HG03432 (cell line): ENCODE results near the gene OTOG.

Source experiments
- ATAC-seq: cut with Tn5 transposase; IDR thresholded peaks from one replicate; pipeline ENCODE4 v1.9.1; 2021; ENCODE audit warnings: mild to moderate bottlenecking, moderate library complexity; ENCODE audit not compliant: unreplicated experiment

Gene OTOG

GRCh38 chr11:17645190-17645970 lies 98.3 kb downstream of the OTOG start:
- ATAC-seq: no peak

DNA sequence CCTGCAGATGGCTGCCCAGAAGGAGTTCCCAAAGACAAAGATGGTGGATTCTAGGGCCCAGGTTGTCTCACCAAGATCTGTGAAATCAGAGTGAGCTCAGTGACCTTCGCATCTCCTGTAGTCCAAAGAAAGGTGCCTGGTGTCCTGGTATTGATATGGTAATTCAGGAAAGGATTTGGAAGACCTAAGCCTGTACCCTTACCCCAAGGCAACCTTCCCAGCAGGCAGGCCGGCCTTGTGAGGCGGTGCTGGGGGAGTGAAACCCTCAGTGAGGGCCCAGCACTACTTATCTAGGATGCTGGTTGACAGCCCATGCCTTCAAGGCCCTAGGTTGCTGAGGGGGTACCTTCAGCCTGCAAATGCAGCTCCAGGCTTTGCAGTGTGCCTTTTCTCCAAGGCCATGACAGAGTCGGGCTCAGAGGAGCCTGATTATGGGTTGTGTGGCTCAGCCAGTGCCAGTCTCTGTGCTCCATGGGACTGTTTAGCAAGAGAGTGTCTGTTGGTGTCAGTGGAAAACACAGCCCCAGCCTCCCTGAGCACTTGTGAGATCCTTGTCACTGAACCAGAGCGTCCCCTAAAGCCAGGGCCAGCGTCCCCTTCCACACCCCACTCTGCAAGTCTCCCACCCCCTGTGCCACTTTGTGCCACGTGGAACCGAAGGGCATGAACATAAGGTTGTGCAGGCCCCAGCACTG lies 99.5 kb downstream of the OTOG start:
- ATAC-seq: no peak

DNA sequence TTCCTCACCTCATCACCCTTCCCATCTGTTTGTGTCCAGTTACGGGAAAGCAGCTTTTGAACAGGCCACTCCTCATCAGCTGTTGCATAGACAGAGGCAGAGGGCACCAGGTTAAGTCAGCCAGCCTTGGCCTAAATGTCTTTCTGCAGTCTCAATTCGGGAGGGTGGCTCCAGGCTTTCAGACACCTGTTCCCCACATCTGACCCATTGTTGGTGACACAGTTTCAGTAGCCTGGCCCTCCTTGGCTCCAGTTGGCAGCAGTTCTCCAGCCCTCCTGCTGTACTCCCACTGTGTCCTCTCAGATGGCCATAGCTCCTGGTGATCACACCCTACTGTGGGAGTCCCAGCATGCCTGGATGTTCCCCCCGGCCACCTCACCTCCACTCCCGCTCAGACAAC lies 101.5 kb downstream of the OTOG start:
- no peak for ATAC-seq

GRCh38 chr11:17649261-17649660 lies 102.2 kb downstream of the OTOG start:
- no peak for ATAC-seq

DNA sequence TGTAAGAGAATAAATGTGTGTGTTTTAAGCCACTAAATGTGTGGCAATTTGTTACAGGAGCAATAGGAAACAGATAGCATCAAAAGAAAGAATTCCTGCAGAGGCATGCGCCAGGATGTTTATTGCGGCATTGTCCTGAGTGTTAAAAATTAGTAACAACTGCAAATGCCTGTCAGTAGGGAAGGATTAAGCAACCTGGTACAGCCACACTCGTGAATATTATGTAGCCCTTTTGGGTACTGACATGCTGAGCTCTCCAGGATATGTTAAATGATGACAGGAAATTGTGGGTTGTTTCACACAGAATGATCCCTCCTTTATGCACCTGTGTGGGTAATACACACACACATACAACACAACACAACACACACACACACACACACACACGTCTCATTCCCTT lies 102.6 kb downstream of the OTOG start:
- no peak for ATAC-seq

DNA sequence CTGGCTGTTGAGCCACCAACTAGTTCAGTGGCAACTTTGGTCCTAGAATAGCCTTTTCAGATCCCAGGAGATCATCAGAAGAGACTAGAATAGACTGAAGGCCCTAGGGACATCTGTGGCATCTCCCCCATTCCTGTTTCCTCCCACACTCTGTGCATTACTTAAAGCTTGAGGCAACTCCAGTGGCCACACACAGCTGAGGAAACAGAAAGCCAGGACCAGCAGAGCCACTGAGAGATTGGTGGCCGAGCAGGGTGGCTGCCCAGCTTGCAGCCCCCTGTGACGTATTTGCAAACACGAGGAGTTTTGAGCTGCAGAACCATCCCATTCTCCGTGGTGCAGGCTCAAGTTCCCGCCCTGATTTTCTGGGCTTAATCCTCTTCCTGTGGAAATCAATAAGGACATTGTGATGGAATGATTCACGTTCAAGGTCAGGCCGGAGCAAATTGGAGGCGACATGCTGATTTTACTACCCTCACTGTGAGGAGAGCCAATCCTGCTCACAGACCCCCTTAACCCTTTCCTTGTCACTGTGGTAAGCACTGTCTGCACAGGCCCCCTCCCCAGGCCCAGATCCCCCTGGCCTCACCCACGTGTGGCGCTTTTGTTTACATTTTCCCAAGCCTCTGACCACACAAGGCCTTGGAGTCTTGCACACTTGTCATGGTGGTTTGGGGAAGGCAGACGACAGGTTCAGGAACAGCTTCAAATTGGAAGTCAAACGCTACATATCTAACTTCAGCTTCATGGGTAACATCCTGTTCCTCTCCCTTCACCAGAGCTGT lies 103.3 kb downstream of the OTOG start:
- ATAC-seq: no peak

GRCh38 chr11:17651061-17651460 lies 104.0 kb downstream of the OTOG start:
- ATAC-seq: no peak

DNA sequence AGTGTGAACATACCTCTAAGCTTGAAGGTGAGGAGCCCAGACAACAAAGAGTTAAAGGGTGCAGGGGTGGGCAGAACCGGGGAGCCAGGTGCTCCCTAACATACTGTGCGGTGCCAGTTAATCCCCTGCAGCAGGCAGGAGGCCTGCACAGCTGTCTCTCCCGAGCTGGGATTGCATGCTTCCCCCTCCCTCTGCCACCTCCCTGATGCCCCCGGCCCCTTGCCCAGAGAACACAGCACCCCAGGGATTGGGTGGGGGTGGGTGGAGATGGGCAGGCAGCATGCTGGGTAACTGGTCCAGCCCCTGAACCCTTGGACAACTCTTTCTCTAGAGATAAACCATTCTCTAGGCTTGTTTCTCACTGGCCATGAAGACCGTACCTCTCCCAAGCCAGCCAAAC lies 104.6 kb downstream of the OTOG start:
- no peak for ATAC-seq

DNA sequence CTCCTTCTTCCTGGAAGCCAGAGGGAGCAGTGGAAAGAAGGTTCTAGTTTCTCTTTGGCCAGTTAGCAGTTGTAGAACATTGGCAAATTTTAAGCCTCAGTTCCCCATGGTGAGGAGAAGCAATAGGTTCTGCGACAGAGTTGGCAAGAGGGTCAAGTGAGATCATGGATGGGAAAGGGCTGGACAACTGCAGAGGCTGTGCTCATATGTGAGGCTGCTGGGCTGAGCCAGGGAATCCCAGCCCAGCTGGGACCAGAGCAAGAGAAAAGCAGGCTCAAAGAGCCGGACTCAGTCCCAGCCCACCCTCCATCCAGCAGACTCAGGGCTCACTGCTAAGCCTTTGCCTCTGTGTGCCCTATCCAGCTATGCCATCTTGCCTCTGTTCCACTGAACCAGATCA lies 105.5 kb downstream of the OTOG start:
- ATAC-seq: no peak

- ATAC-seq: no peak
Observed at GRCh38 chr11:17653611-17654010, 106.6 kb downstream of the OTOG start.

- no peak for ATAC-seq
Observed at GRCh38 chr11:17655682-17656081, 108.6 kb downstream of the OTOG start.

GRCh38 chr11:17658211-17658610 lies 111.2 kb downstream of the OTOG start:
- ATAC-seq: no peak

- no peak for ATAC-seq
Observed at GRCh38 chr11:17668166-17668565, 121.1 kb downstream of the OTOG start.

GRCh38 chr11:17672469-17672868 lies 125.4 kb downstream of the OTOG start:
- ATAC-seq: no peak

GRCh38 chr11:17673951-17674350 lies 126.9 kb downstream of the OTOG start:
- no peak for ATAC-seq

DNA sequence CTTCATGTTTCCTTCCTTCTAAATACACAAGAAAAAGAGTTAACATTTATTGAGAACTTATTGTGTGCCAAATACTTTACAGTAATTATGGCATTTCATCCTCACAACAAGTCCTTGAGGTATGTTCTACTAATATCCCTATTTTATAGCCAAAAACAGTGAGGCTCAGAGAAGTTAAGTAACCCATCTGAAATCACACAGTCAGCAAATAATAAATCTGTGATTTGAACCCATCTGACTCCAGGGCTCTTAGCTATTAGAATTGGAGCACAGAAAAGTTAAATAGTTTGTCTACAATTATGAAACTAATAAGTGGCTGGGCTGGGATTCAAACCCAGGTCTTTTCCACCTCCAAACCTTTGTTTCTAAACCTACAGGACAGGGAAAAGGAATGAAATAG lies 135.8 kb downstream of the OTOG start:
- ATAC-seq: no peak

GRCh38 chr11:17683377-17684161 lies 136.5 kb downstream of the OTOG start:
- ATAC-seq: no peak

- ATAC-seq: no peak
Observed at GRCh38 chr11:17684550-17684949, 137.5 kb downstream of the OTOG start.

DNA sequence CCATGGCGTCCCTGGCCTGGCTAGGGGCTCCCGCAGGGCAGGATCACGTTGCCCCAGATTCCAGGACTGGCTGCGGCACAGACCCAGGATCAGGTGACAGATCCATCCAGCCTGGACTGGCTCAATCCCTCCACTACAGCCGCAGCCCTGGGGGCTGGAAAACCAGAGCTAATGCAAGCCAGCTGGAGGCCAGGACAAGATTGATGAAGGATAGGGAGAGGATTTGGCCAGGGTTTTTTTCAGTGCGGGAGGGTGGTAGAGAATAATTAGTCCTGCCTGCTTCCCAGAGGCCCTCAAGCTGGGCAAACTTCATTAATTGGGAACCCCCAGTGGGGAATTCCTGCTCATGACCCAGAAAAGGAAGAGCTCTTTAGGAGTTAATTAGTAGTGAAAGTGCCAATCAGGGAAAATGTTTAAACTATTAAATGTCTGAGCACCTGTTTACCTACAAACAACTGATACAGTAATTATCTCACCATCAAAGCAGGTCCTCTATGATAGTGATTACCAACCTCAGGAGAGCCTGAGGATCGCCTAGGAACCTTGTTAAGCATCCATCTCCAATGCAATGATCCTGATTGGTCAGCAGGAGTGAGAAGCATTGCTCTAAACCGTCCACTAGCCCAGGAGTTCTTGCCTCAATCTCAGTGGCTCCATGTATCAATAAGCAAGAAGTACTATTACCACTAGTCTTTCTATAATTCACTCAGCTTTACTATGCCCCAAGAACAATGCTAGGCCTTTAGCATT lies 139.3 kb downstream of the OTOG start:
- no peak for ATAC-seq

DNA sequence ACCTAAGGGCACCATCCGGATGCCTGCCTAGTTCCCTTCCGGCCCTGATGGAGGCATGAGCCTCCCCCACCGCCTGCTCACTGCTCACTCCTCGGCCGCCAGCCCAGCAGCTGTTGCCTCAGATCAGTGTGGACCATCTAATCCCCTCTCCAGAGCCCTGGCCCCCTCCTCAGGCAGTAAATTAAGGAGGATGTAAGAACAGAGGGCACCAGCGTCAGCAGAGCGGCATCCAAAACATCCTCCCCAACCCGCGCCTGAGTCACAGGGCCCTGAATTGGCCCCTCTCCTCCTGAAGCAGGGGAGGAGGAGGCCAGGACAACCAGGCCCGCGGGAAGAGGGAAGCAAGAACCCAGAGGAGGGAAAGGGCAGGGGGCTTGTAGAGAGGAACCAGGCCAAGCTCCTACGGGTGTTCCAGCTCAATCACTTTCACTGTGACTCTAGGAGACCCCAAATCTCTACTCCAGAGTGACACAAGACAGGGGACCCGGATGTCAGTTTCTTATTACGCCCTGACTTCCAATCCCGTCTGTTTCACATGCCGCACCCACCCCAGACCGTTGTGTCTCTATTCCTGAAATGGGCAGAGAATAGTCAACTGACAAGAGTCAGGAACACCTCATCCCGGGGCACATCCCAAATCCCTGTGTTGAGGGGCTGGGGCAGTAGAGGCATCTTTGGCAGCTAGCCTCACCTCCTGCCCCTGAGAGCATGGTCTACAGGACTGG lies 141.0 kb downstream of the OTOG start:
- no peak for ATAC-seq
